Measurements from ENCODE around the gene FLVCR1. TPM values are rescaled to one million over a fixed set of nuclear protein-coding genes. Genes with fewer than 3 reads are reported as not detected.

The FLVCR1 gene
- total RNA-seq, 1 experiment from 2014 or later: 11.7 TPM

GRCh38 chr1:212945056-212945455 is 87.0 kb downstream of the FLVCR1 start:
- no peak for DNase-seq (ENCODE audit: low spot score)

- DNase-seq (ENCODE audit: low spot score): no peak
These were observed 87.5 kb downstream of the FLVCR1 start for GRCh38 chr1:212945463-212946160.

DNA sequence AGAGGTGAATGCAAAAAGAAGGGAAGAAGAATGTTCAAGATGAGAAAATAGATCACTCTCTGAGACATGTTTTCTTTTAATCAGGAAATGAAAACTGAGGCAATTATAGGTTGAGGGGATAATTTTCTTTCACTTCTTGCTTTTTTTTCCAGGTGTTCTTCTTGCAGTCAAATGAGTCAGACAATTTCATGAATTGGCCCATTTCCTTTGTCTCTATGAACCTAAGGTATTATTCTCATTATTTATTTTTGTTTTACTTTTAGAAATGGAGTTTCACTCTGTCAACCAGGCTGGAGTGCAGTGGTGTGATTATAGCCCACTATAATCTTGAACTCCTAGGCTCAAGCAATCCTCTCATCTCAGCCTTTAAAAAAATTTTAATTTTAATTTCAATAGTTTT is 88.8 kb downstream of the FLVCR1 start:
- DNase-seq (ENCODE audit: low spot score): no peak

Small RNAs within 50 kb of the gene (small RNA-seq; reads per million reads assigned to genes)
- gene AC104333.1 (not detected), gene AC104333.2 (not detected)

Other genes with a start within 250 kb of the FLVCR1 start
- 104 and 105 TPM in 2 replicates for gene ATF3, start 249.5 kb upstream of the FLVCR1 start, total RNA-seq (2014; rRNA removed; shearing (Covaris generic))
- gene BATF3, start 158.4 kb upstream of the FLVCR1 start, total RNA-seq (2014; rRNA removed; shearing (Covaris generic)): 0.23 and 0.34 TPM in 2 replicates
- 19.4 and 28.8 TPM in 2 replicates for gene NSL1, start 66.5 kb upstream of the FLVCR1 start, total RNA-seq (2014; rRNA removed; shearing (Covaris generic))
- 1.4 and 4.1 TPM in 2 replicates for gene TATDN3, start 66.4 kb upstream of the FLVCR1 start, total RNA-seq (2014; rRNA removed; shearing (Covaris generic))
- gene SPATA45, start 10.6 kb upstream of the FLVCR1 start, total RNA-seq (2014; rRNA removed; shearing (Covaris generic)): not detected in 2 replicates
- gene VASH2, start 92.3 kb downstream of the FLVCR1 start, total RNA-seq (2014; rRNA removed; shearing (Covaris generic)): 0.55 and 2.9 TPM in 2 replicates
- 14.1 and 17.0 TPM in 2 replicates for gene ANGEL2, start 157.6 kb downstream of the FLVCR1 start, total RNA-seq (2014; rRNA removed; shearing (Covaris generic))
- 4.7 and 4.8 TPM in 2 replicates for gene RPS6KC1, start 193.0 kb downstream of the FLVCR1 start, total RNA-seq (2014; rRNA removed; shearing (Covaris generic))